Measurements from ENCODE around the gene CDADC1. TPM values are rescaled to one million over a fixed set of nuclear protein-coding genes. Genes with fewer than 3 reads are reported as not detected.
A peak's percentile ranks its signal among the peaks of the same experiment; 100 is the strongest.

Gene CDADC1
- total and polyA plus RNA-seq, 2 donors (not counting 3 experiments of a cell fraction or from before 2014, with no cell fraction given) = 2.4 to 9.1 TPM

GRCh38 chr13:49220856-49221589 is 26.7 kb upstream of the CDADC1 start:
- Histone ChIP-seq H3K27ac (ENCODE audit: insufficient read depth, low read depth, low read length) (no peak overlapping the region), H3K9me3 (replicated peaks; ENCODE audit: control insufficient read depth, insufficient read depth, low read length) (no peaks in the 10 kb centered on the region), H3K27me3 (ENCODE audit: control insufficient read depth in 2 of 2, insufficient read depth in 2 of 2, low read length in 2 of 2) (peaks cover 73 to 85% of the 10 kb centered on the region in 2 experiments), H4K20me1 (replicated peaks; ENCODE audit: control insufficient read depth, extremely low read depth, insufficient read depth, low read length) (no peaks in the 10 kb centered on the region), H3K9me1 (replicated peaks; ENCODE audit: control insufficient read depth, extremely low read depth, insufficient read depth, low read length) (no peaks in the 10 kb centered on the region), H3K36me3 (ENCODE audit: control insufficient read depth in 2 of 2, extremely low read depth in 1 of 2, insufficient read depth in 2 of 2, low read length in 2 of 2) (no peaks in the 10 kb centered on the region), H3K4me2 (ENCODE audit: insufficient read depth, low read length) (no peak overlapping the region), H2AFZ (ENCODE audit: low read depth, low read length) (peak overlapping the region; percentile 87), H3K4me3 (replicated peaks in 1 of 3; ENCODE audit: insufficient read depth in 1 of 3, low read depth in 1 of 3, low read length in 3 of 3) (no peak overlapping the region), H3K79me2 (ENCODE audit: control insufficient read depth, insufficient read depth, low read length) (no peaks in the 10 kb centered on the region), H3K4me1 (ENCODE audit: control insufficient read depth, extremely low read depth, insufficient read depth, low read length) (peaks cover 9% of the 10 kb centered on the region), H3K9ac (replicated peaks; ENCODE audit: extremely low read depth, insufficient read depth, low read length) (no peak overlapping the region)
- FAIRE-seq (no peak), DNase-seq (ENCODE audit: low read depth, low spot score) (no peak)
- TF ChIP-seq EZH2 (IDR thresholded peaks at IDR 0.05; ENCODE audit: borderline replicate concordance, low read depth, low read length, severe bottlenecking) = peak; percentile 48
- no peak for TF ChIP-seq MAX (IDR thresholded peaks at IDR 0.05; ENCODE audit: insufficient read depth, insufficient read length)
- intact Hi-C loops (cut with micrococcal nuclease) (no loop called here), dilution Hi-C loops (cut with MboI; ENCODE audit: extremely low pct_ligation_motif_present, low sequenced_read_pairs) (no loop called here)
- ChIA-PET POLR2A (no interaction called here), CTCF (interaction anchor here (1.0 kb wide), 1 partner anchor 224 kb away, joined by 3 read pairs; the partner anchor contains the start of genes CAB39L and SETDB2)
- no TSS peak for BruUV-seq (replicated peaks)

GRCh38 chr13:49221590-49221965 is 26.1 kb upstream of the CDADC1 start:
- no peak overlapping the region for H3K4me3 ChIP-seq (replicated peaks in 1 of 3; ENCODE audit: insufficient read depth in 1 of 3, low read depth in 1 of 3, low read length in 3 of 3)
- no peak for TF ChIP-seq FOS (IDR thresholded peaks at IDR 0.05; ENCODE audit: borderline replicate concordance, insufficient read depth, low read length)
- no peak for TF ChIP-seq MAX (IDR thresholded peaks at IDR 0.05; ENCODE audit: insufficient read depth, insufficient read length)
- no peak for TF ChIP-seq EZH2 (IDR thresholded peaks at IDR 0.05; ENCODE audit: borderline replicate concordance, low read depth, low read length, severe bottlenecking)
- no peak for TF ChIP-seq CTCF (IDR thresholded peaks at IDR 0.05; ENCODE audit: extremely low read depth in 1 of 2, insufficient read depth in 1 of 2, low read depth in 1 of 2, low read length in 2 of 2)
- no peak for TF ChIP-seq JUN (IDR thresholded peaks at IDR 0.05; ENCODE audit: borderline replicate concordance, insufficient read depth, insufficient read length, low read depth)
- TF ChIP-seq MYC (IDR thresholded peaks at IDR 0.05; ENCODE audit: low read depth, low read length) = no peak
- no peak for TF ChIP-seq GATA2 (IDR thresholded peaks at IDR 0.05; ENCODE audit: insufficient read depth, insufficient read length, low read depth, low read length)
- no peak for TF ChIP-seq POLR2AphosphoS5 (IDR thresholded peaks at IDR 0.05; ENCODE audit: insufficient read depth, low read depth, low read length)
- no peak for TF ChIP-seq POLR2A (IDR thresholded peaks at IDR 0.05; ENCODE audit: low read depth, low read length)
- no peak overlapping the region for H3K27ac ChIP-seq (ENCODE audit: insufficient read depth, low read depth, low read length)
- no peaks in the 10 kb centered on the region for H3K79me2 ChIP-seq (ENCODE audit: control insufficient read depth, insufficient read depth, low read length)
- ChIA-PET CTCF (interaction anchor here (1.0 kb wide), 1 partner anchor 223 kb away, joined by 3 read pairs; the partner anchor contains the start of genes CAB39L and SETDB2), POLR2A (no interaction called here)
- FAIRE-seq = no peak
- no peaks in the 10 kb centered on the region for H4K20me1 ChIP-seq (replicated peaks; ENCODE audit: control insufficient read depth, extremely low read depth, insufficient read depth, low read length)
- no peaks in the 10 kb centered on the region for H3K36me3 ChIP-seq (ENCODE audit: control insufficient read depth in 2 of 2, extremely low read depth in 1 of 2, insufficient read depth in 2 of 2, low read length in 2 of 2)
- no TSS peak for BruUV-seq (replicated peaks)
- H3K9me3 ChIP-seq (replicated peaks; ENCODE audit: control insufficient read depth, insufficient read depth, low read length) = no peaks in the 10 kb centered on the region
- dilution Hi-C loops (cut with MboI; ENCODE audit: extremely low pct_ligation_motif_present, low sequenced_read_pairs) = no loop called here
- H3K27me3 ChIP-seq (ENCODE audit: control insufficient read depth in 2 of 2, insufficient read depth in 2 of 2, low read length in 2 of 2) = peaks cover 75 to 86% of the 10 kb centered on the region in 2 experiments
- no peaks in the 10 kb centered on the region for H3K9me1 ChIP-seq (replicated peaks; ENCODE audit: control insufficient read depth, extremely low read depth, insufficient read depth, low read length)
- no peak for DNase-seq (ENCODE audit: low read depth, low spot score)
- no peak overlapping the region for H3K4me2 ChIP-seq (ENCODE audit: insufficient read depth, low read length)
- H3K9ac ChIP-seq (replicated peaks; ENCODE audit: extremely low read depth, insufficient read depth, low read length) = no peak overlapping the region
- peaks cover 9% of the 10 kb centered on the region for H3K4me1 ChIP-seq (ENCODE audit: control insufficient read depth, extremely low read depth, insufficient read depth, low read length)
- intact Hi-C loops (cut with micrococcal nuclease) = no loop called here
- H2AFZ ChIP-seq (ENCODE audit: low read depth, low read length) = no peak overlapping the region
